Measurements from ENCODE around the gene CRYBG1. TPM values are rescaled to one million over a fixed set of nuclear protein-coding genes. Genes with fewer than 3 reads are reported as not detected.

CRYBG1 gene
- total RNA-seq, 1 experiment from 2014 or later = 10.1 TPM

DNA sequence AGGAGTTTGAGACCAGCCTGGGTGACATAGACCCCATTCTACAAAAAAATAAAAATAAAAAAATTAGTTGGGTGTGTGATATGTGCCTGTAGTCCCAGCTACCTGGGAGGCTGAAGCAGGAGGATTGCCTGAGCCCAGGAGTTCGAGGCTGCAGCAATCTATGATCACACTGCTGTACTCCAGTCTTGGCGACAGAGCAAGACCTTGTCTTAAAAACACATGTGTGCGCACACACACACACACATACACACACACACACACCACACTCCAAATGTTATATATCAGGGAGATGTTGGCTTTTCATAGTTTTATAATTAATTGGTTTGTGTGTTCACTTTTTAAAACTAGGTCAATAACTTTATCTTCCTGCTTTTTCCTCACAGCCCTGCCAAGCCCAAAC lies 158.2 kb downstream of the CRYBG1 start:
- DNase-seq (ENCODE audit: low spot score) (no peak), ATAC-seq (no peak)
- Mint-ChIP-seq H3K9me3 (no peaks in the 10 kb centered on the region), H3K27me3 (ENCODE audit: low read depth) (peaks cover 8% of the 10 kb centered on the region), H3K4me1 (peaks cover 5% of the 10 kb centered on the region), H3K4me3 (no peak overlapping the region), H3K27ac (no peak overlapping the region), H3K36me3 (no peaks in the 10 kb centered on the region)
- CTCF ChIA-PET = interaction anchor here (0.7 kb wide), 1 partner anchor 10 kb away, joined by 3 read pairs; no protein-coding TSS in a partner anchor
- POLR2A ChIA-PET = no interaction called here
- no peak for TF ChIP-seq ZNF396 (CRISPR knock-in tag; IDR thresholded peaks at IDR 0.05; ENCODE audit: borderline replicate concordance)
- TF ChIP-seq, protein P1, sequence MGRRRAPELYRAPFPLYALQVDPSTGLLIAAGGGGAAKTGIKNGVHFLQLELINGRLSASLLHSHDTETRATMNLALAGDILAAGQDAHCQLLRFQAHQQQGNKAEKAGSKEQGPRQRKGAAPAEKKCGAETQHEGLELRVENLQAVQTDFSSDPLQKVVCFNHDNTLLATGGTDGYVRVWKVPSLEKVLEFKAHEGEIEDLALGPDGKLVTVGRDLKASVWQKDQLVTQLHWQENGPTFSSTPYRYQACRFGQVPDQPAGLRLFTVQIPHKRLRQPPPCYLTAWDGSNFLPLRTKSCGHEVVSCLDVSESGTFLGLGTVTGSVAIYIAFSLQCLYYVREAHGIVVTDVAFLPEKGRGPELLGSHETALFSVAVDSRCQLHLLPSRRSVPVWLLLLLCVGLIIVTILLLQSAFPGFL (CRISPR knock-in tag; IDR thresholded peaks at IDR 0.05; ENCODE audit: borderline replicate concordance) = no peak
- TF ChIP-seq, protein P2, sequence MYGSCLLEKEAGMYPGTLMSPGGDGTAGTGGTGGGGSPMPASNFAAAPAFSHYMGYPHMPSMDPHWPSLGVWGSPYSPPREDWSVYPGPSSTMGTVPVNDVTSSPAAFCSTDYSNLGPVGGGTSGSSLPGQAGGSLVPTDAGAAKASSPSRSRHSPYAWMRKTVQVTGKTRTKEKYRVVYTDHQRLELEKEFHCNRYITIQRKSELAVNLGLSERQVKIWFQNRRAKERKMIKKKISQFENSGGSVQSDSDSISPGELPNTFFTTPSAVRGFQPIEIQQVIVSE (CRISPR knock-in tag; IDR thresholded peaks at IDR 0.05; ENCODE audit: borderline replicate concordance) = no peak
- no peak for TF ChIP-seq KAT7 (CRISPR knock-in tag; IDR thresholded peaks at IDR 0.05; ENCODE audit: borderline replicate concordance)
- TF ChIP-seq SMAD4 (CRISPR knock-in tag; IDR thresholded peaks at IDR 0.05) = no peak
- TF ChIP-seq, protein P3, sequence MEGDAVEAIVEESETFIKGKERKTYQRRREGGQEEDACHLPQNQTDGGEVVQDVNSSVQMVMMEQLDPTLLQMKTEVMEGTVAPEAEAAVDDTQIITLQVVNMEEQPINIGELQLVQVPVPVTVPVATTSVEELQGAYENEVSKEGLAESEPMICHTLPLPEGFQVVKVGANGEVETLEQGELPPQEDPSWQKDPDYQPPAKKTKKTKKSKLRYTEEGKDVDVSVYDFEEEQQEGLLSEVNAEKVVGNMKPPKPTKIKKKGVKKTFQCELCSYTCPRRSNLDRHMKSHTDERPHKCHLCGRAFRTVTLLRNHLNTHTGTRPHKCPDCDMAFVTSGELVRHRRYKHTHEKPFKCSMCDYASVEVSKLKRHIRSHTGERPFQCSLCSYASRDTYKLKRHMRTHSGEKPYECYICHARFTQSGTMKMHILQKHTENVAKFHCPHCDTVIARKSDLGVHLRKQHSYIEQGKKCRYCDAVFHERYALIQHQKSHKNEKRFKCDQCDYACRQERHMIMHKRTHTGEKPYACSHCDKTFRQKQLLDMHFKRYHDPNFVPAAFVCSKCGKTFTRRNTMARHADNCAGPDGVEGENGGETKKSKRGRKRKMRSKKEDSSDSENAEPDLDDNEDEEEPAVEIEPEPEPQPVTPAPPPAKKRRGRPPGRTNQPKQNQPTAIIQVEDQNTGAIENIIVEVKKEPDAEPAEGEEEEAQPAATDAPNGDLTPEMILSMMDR (IDR thresholded peaks at IDR 0.05) = no peak
- TF ChIP-seq ELF4 (CRISPR knock-in tag; IDR thresholded peaks at IDR 0.05; ENCODE audit: low read depth) = no peak
- TF ChIP-seq NFE2L1 (CRISPR knock-in tag; IDR thresholded peaks at IDR 0.05) = no peak
- TF ChIP-seq, protein P4, sequence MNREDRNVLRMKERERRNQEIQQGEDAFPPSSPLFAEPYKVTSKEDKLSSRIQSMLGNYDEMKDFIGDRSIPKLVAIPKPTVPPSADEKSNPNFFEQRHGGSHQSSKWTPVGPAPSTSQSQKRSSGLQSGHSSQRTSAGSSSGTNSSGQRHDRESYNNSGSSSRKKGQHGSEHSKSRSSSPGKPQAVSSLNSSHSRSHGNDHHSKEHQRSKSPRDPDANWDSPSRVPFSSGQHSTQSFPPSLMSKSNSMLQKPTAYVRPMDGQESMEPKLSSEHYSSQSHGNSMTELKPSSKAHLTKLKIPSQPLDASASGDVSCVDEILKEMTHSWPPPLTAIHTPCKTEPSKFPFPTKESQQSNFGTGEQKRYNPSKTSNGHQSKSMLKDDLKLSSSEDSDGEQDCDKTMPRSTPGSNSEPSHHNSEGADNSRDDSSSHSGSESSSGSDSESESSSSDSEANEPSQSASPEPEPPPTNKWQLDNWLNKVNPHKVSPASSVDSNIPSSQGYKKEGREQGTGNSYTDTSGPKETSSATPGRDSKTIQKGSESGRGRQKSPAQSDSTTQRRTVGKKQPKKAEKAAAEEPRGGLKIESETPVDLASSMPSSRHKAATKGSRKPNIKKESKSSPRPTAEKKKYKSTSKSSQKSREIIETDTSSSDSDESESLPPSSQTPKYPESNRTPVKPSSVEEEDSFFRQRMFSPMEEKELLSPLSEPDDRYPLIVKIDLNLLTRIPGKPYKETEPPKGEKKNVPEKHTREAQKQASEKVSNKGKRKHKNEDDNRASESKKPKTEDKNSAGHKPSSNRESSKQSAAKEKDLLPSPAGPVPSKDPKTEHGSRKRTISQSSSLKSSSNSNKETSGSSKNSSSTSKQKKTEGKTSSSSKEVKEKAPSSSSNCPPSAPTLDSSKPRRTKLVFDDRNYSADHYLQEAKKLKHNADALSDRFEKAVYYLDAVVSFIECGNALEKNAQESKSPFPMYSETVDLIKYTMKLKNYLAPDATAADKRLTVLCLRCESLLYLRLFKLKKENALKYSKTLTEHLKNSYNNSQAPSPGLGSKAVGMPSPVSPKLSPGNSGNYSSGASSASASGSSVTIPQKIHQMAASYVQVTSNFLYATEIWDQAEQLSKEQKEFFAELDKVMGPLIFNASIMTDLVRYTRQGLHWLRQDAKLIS (CRISPR knock-in tag; IDR thresholded peaks at IDR 0.05; ENCODE audit: borderline replicate concordance) = no peak
- no peak for TF ChIP-seq OVOL2 (CRISPR knock-in tag; IDR thresholded peaks at IDR 0.05; ENCODE audit: borderline replicate concordance)
- no peak for TF ChIP-seq ZNF232 (CRISPR knock-in tag; IDR thresholded peaks at IDR 0.05)
- no peak for TF ChIP-seq ZNF317 (CRISPR knock-in tag; IDR thresholded peaks at IDR 0.05; ENCODE audit: borderline replicate concordance, low read depth)

DNA sequence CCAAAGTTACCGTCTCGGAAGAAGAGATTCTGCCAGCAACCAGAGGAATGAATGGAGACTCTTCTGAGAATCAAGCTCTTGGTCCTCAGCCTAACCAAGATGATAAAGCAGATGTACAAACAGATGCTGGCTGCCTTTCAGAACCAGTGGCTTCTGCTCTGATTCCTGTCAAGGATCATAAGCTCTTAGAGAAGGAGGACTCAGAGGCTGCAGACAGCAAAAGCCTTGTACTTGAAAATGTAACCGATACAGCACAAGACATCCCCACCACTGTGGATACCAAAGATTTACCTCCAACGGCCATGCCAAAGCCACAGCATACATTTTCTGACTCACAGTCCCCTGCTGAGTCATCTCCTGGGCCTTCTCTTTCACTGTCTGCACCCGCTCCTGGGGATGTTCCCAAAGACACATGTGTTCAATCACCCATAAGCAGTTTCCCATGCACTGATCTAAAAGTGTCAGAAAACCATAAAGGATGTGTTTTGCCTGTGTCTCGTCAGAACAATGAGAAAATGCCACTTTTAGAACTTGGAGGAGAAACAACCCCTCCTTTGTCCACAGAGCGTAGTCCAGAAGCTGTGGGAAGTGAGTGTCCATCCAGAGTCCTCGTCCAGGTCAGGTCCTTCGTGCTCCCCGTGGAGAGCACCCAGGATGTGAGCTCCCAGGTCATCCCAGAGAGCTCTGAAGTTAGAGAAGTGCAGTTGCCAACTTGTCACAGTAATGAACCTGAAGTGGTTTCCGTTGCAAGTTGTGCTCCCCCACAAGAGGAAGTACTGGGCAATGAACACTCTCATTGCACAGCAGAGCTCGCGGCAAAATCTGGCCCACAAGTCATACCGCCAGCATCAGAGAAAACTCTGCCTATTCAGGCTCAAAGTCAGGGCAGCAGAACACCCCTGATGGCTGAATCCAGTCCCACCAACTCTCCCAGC lies 159.2 kb downstream of the CRYBG1 start:
- ChIA-PET POLR2A (interaction anchor here (0.5 kb wide), 2 partner anchors 165 to 409 kb away, joined by 4 read pairs; no protein-coding TSS in a partner anchor), CTCF (interaction anchor here (0.5 kb wide), 1 partner anchor 47 kb away, joined by 3 read pairs; no protein-coding TSS in a partner anchor)
- Mint-ChIP-seq H3K36me3 (no peaks in the 10 kb centered on the region), H3K9me3 (no peaks in the 10 kb centered on the region), H3K27me3 (ENCODE audit: low read depth) (no peaks in the 10 kb centered on the region), H3K4me3 (no peak overlapping the region), H3K4me1 (no peaks in the 10 kb centered on the region), H3K27ac (no peak overlapping the region)
- TF ChIP-seq TP53 (CRISPR knock-in tag; IDR thresholded peaks at IDR 0.05) = no peak
- no peak for TF ChIP-seq SP1 (CRISPR knock-in tag; conservative IDR thresholded peaks at IDR 0.05)
- TF ChIP-seq, protein P5, sequence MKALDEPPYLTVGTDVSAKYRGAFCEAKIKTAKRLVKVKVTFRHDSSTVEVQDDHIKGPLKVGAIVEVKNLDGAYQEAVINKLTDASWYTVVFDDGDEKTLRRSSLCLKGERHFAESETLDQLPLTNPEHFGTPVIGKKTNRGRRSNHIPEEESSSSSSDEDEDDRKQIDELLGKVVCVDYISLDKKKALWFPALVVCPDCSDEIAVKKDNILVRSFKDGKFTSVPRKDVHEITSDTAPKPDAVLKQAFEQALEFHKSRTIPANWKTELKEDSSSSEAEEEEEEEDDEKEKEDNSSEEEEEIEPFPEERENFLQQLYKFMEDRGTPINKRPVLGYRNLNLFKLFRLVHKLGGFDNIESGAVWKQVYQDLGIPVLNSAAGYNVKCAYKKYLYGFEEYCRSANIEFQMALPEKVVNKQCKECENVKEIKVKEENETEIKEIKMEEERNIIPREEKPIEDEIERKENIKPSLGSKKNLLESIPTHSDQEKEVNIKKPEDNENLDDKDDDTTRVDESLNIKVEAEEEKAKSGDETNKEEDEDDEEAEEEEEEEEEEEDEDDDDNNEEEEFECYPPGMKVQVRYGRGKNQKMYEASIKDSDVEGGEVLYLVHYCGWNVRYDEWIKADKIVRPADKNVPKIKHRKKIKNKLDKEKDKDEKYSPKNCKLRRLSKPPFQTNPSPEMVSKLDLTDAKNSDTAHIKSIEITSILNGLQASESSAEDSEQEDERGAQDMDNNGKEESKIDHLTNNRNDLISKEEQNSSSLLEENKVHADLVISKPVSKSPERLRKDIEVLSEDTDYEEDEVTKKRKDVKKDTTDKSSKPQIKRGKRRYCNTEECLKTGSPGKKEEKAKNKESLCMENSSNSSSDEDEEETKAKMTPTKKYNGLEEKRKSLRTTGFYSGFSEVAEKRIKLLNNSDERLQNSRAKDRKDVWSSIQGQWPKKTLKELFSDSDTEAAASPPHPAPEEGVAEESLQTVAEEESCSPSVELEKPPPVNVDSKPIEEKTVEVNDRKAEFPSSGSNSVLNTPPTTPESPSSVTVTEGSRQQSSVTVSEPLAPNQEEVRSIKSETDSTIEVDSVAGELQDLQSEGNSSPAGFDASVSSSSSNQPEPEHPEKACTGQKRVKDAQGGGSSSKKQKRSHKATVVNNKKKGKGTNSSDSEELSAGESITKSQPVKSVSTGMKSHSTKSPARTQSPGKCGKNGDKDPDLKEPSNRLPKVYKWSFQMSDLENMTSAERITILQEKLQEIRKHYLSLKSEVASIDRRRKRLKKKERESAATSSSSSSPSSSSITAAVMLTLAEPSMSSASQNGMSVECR (CRISPR knock-in tag; IDR thresholded peaks at IDR 0.05; ENCODE audit: borderline replicate concordance) = no peak
- no peak for ATAC-seq
- no peak for DNase-seq (ENCODE audit: low spot score)

All from WTC11 (cell line).